HCT116 (cell line): ENCODE results near the gene KSR2. TPM values are rescaled to one million over a fixed set of nuclear protein-coding genes. Genes with fewer than 3 reads are reported as not detected.

Source experiments
- ATAC-seq: fragments of 200-7000 bp; cut with Tn5 transposase; 2 replicates; pipeline ENCODE4 v1.9.1; 2020; ENCODE audit warnings: mild to moderate bottlenecking, moderate library complexity
- BruUV-seq: library from RNA; stranded (reverse); fragments of 400-500 nt; replicated peaks from 2 replicates; lab custom pipeline; 2021; lab: Mats Ljungman, UMichigan
- CTCF ChIA-PET: fragments of 300-600 bp; sonication (Branson Sonifier 250); formaldehyde crosslinking; loops from one replicate; lab custom pipeline; 2021; ENCODE audit warnings: antibody characterized with exemption; lab: Charles Lee
- POLR2A ChIA-PET: fragments of 300-600, 350-600 bp; sonication (Branson Sonifier 250); formaldehyde crosslinking; loops from one replicate; lab custom pipeline; 2021; ENCODE audit warnings: antibody characterized with exemption; lab: Charles Lee
- RAD21 ChIA-PET, 2 experiments: fragments of 300-600 bp; sonication (Branson Sonifier 250); formaldehyde crosslinking; loops; one replicate each; lab custom pipeline; 2023; ENCODE audit warnings: low total read pairs in 2 of 2; ENCODE audit not compliant: uncharacterized antibody in 2 of 2, unreplicated experiment in 2 of 2, low non-redundant PET in 1 of 2; lab: Charles Lee
- DNase-seq: peaks from one replicate; pipeline ENCODE4 v3.0.0-alpha.2; 2010; ENCODE audit warnings: low read depth, low spot score
- H2AFZ ChIP-seq: fragments of 200-600 bp; shearing (Covaris generic), sonication (generic); 2 replicates; pipeline ENCODE4 v1.6.1; 2017; ENCODE audit warnings: low read depth, mixed run types, mixed read lengths, antibody characterized with exemption, low read length; ENCODE audit not compliant: poor library complexity, severe bottlenecking
- H3K27ac ChIP-seq: 2 replicates; pipeline ENCODE4 v1.5.1; 2012; ENCODE audit warnings: low read depth, low read length
- H3K27me3 ChIP-seq: fragments of 200-600 bp; sonication (generic); 2 replicates; pipeline ENCODE4 v1.6.1; 2016; ENCODE audit warnings: mixed run types, low read length, mixed read lengths; ENCODE audit not compliant: insufficient read depth
- H3K36me3 ChIP-seq, 2 experiments: fragments of 200-500 bp in 1 of 2; fragments of 200-600 bp in 1 of 2; sonication (Bioruptor generic) in 1 of 2; sonication (generic) in 1 of 2; 2 replicates each; pipeline versions ENCODE4 v1.5.1 to v1.6.1; 2014 to 2016; ENCODE audit warnings: low read length in 2 of 2, inconsistent platforms in 1 of 2, mixed read lengths in 1 of 2, mixed run types in 1 of 2; ENCODE audit not compliant: insufficient read depth in 2 of 2, control insufficient read depth in 1 of 2
- H3K4me1 ChIP-seq, 2 experiments: fragments of 200-600 bp in 1 of 2; sonication (generic) in 1 of 2; 2 replicates each; pipeline versions ENCODE4 v1.5.1 to v1.6.1; 2012 to 2017; ENCODE audit warnings: low read length in 2 of 2, inconsistent platforms in 1 of 2, mild to moderate bottlenecking in 1 of 2, mixed read lengths in 1 of 2, mixed run types in 1 of 2, moderate library complexity in 1 of 2; ENCODE audit not compliant: insufficient read depth in 2 of 2, control insufficient read depth in 1 of 2
- H3K4me2 ChIP-seq: fragments of 200-600 bp; sonication (generic); 2 replicates; pipeline ENCODE4 v1.6.1; 2017; ENCODE audit warnings: mixed run types, low read length, mixed read lengths
- H3K4me3 ChIP-seq, 2 experiments: fragments of 200-600 bp in 1 of 2; sonication (generic) in 1 of 2; replicated peaks in 1 of 2; 2 replicates each; pipeline ENCODE4 v1.5.1; 2011 to 2016; ENCODE audit warnings: low read length in 2 of 2, control low read depth in 1 of 2, low read depth in 1 of 2, mild to moderate bottlenecking in 1 of 2, mixed read lengths in 1 of 2, mixed run types in 1 of 2
- H3K79me2 ChIP-seq: fragments of 200-600 bp; sonication (generic); 2 replicates; pipeline ENCODE4 v1.6.1; 2017; ENCODE audit warnings: mild to moderate bottlenecking, mixed run types, low read length, moderate library complexity, mixed read lengths; ENCODE audit not compliant: insufficient read depth
- H3K9ac ChIP-seq: fragments of 200-600 bp; sonication (generic); 2 replicates; pipeline ENCODE4 v1.6.1; 2016; ENCODE audit warnings: low read length, mixed read lengths
- H3K9me2 ChIP-seq: fragments of 200-600 bp; sonication (generic), shearing (Covaris generic); 2 replicates; pipeline ENCODE4 v1.6.1; 2017; ENCODE audit warnings: mixed run types, mild to moderate bottlenecking, moderate library complexity; ENCODE audit not compliant: insufficient read depth
- H3K9me3 ChIP-seq, 2 experiments: fragments of 200-500 bp in 1 of 2; fragments of 200-600 bp in 1 of 2; sonication (Bioruptor generic) in 1 of 2; sonication (generic) in 1 of 2; 2 replicates each; pipeline ENCODE4 v1.6.1; 2014 to 2017; ENCODE audit warnings: low read length in 2 of 2, mixed read lengths in 2 of 2, inconsistent platforms in 1 of 2, low read depth in 1 of 2, mild to moderate bottlenecking in 1 of 2, mixed run types in 1 of 2, moderate library complexity in 1 of 2; ENCODE audit not compliant: control insufficient read depth in 1 of 2, insufficient read depth in 1 of 2
- H4K20me1 ChIP-seq: fragments of 200-600 bp; sonication (generic), shearing (Covaris generic); 2 replicates; pipeline ENCODE4 v1.6.1; 2017; ENCODE audit warnings: mixed run types, mild to moderate bottlenecking, moderate library complexity; ENCODE audit not compliant: insufficient read depth
- CEBPB ChIP-seq: IDR thresholded peaks from 2 replicates; pipeline ENCODE4 v1.6.1; 2012; ENCODE audit warnings: low read depth
- CTCF ChIP-seq, 3 experiments: fragments of 200-600 bp in 1 of 3; sonication (generic) in 1 of 3; IDR thresholded peaks in 2 of 3; conservative IDR thresholded peaks in 1 of 3; 2 replicates each; pipeline ENCODE4 v1.5.1; 2012 to 2017; ENCODE audit warnings: low read depth in 2 of 3, low read length in 2 of 3, antibody characterized with exemption in 1 of 3, borderline replicate concordance in 1 of 3, control low read depth in 1 of 3, mild to moderate bottlenecking in 1 of 3, mixed read lengths in 1 of 3, mixed run types in 1 of 3, moderate library complexity in 1 of 3; ENCODE audit not compliant: insufficient read depth in 1 of 3
- EZH2phosphoT487 ChIP-seq: fragments of 200-600 bp; IDR thresholded peaks from 2 replicates; pipeline ENCODE4 v1.6.1; 2018; ENCODE audit warnings: antibody characterized with exemption, borderline replicate concordance
- POLR2AphosphoS5 ChIP-seq: IDR thresholded peaks from 2 replicates; pipeline ENCODE4 v1.6.1; 2011; ENCODE audit warnings: mild to moderate bottlenecking, low read depth, low read length, moderate library complexity
- REST ChIP-seq: IDR thresholded peaks from 2 replicates; pipeline ENCODE4 v1.6.1; 2012; ENCODE audit warnings: low read depth
- SIN3A ChIP-seq: IDR thresholded peaks from 2 replicates; pipeline ENCODE4 v1.6.1; 2012; ENCODE audit warnings: low read depth
- TCF7L2 ChIP-seq: IDR thresholded peaks from 2 replicates; pipeline ENCODE4 v1.7.0; 2011; ENCODE audit warnings: borderline replicate concordance, inconsistent platforms; ENCODE audit not compliant: insufficient read depth, insufficient read length; ENCODE audit errors: extremely low read depth
- ZFX ChIP-seq: fragments of 450-650 bp; IDR thresholded peaks from 2 replicates; pipeline ENCODE4 v1.6.1; 2017
- ZNF274 ChIP-seq: fragments of 200-500 bp; sonication (Bioruptor generic); IDR thresholded peaks from 2 replicates; pipeline ENCODE4 v1.6.1; 2014; ENCODE audit warnings: mild to moderate bottlenecking, low read depth, low read length, inconsistent platforms
- intact Hi-C: fragments of 100-400 bp; cut with micrococcal nuclease; formaldehyde crosslinking; loops from 2 replicates; pipeline ENCODE4 v1.10.0; 2022
- total RNA-seq: library from RNA; stranded (reverse); gene quantifications from one replicate; pipeline ENCODE4 v1.2.1, GENCODE V29; 2021; ENCODE audit not compliant: unreplicated experiment

The KSR2 gene
- total RNA-seq, 1 experiment from 2014 or later, result 10.1 TPM

GRCh38 chr12:117714203-117714602 is 254.6 kb downstream of the KSR2 start:
- POLR2A ChIA-PET, result no interaction called here

GRCh38 chr12:117710121-117710520 is 258.7 kb downstream of the KSR2 start:
- Histone ChIP-seq H3K4me1 (no peaks in the 10 kb centered on the region), H3K27me3 (no peaks in the 10 kb centered on the region), H3K9me3 (no peaks in the 10 kb centered on the region), H3K27ac (no peak overlapping the region), H3K36me3 (no peaks in the 10 kb centered on the region), H3K4me3 (no peak overlapping the region), H3K79me2 (no peaks in the 10 kb centered on the region), H4K20me1 (no peaks in the 10 kb centered on the region), H3K9me2 (no peaks in the 10 kb centered on the region), H3K4me2 (no peak overlapping the region), H2AFZ (no peak overlapping the region), H3K9ac (no peak overlapping the region)
- CTCF ChIA-PET, result no interaction called here
- no peak for ATAC-seq
- BruUV-seq, result no TSS peak
- POLR2A ChIA-PET, result no interaction called here
- RAD21 ChIA-PET, result no interaction called here
- no peak for DNase-seq
- intact Hi-C loops, result no loop called here
- TF ChIP-seq SIN3A, result no peak
- TF ChIP-seq ZFX, result no peak
- no peak for TF ChIP-seq EZH2phosphoT487
- TF ChIP-seq REST, result no peak
- no peak for TF ChIP-seq CTCF (IDR thresholded peaks at IDR 0.05 in 2 of 3, conservative IDR thresholded peaks at IDR 0.05 in 1 of 3; ENCODE audit: borderline replicate concordance in 1 of 3, insufficient read depth in 1 of 3, low read depth in 2 of 3, low read length in 2 of 3)
- no peak for TF ChIP-seq CEBPB
- no peak for TF ChIP-seq TCF7L2

More at GRCh38 chr12:117714203-117714602, 254.6 kb downstream of the KSR2 start:
- ChIA-PET RAD21 (no interaction called here), CTCF (no interaction called here)
- DNase-seq (no peak), ATAC-seq (no peak)
- no TSS peak for BruUV-seq
- H3K4me1 ChIP-seq, result no peaks in the 10 kb centered on the region
- H3K27me3 ChIP-seq, result no peaks in the 10 kb centered on the region
- H3K27ac ChIP-seq, result no peak overlapping the region
- intact Hi-C loops, result no loop called here
- H3K4me2 ChIP-seq, result no peak overlapping the region
- no peak for TF ChIP-seq POLR2AphosphoS5
- peak in 1 of 3 experiments; percentile 24; a peak in 1 of 6 replicates for TF ChIP-seq CTCF (IDR thresholded peaks at IDR 0.05 in 2 of 3, conservative IDR thresholded peaks at IDR 0.05 in 1 of 3; ENCODE audit: borderline replicate concordance in 1 of 3, insufficient read depth in 1 of 3, low read depth in 2 of 3, low read length in 2 of 3)
- no peak for TF ChIP-seq EZH2phosphoT487
- TF ChIP-seq ZNF274, result no peak
- no peaks in the 10 kb centered on the region for H4K20me1 ChIP-seq
- no peaks in the 10 kb centered on the region for H3K36me3 ChIP-seq
- no peak overlapping the region for H2AFZ ChIP-seq
- H3K9me2 ChIP-seq, result no peaks in the 10 kb centered on the region
- H3K79me2 ChIP-seq, result no peaks in the 10 kb centered on the region
- no peak overlapping the region for H3K9ac ChIP-seq
- no peaks in the 10 kb centered on the region for H3K9me3 ChIP-seq
- no peak overlapping the region for H3K4me3 ChIP-seq
